ENCODE measurements around the gene TBC1D8. TPM values are rescaled to one million over a fixed set of nuclear protein-coding genes. Genes with fewer than 3 reads are reported as not detected.
A peak's percentile ranks its signal among the peaks of the same experiment; 100 is the strongest.

The TBC1D8 gene
- total and polyA plus RNA-seq, 2 of the 8 experiments (the other 6 are each of a cell fraction or from before 2014, with no cell fraction given), result 20.8 to 21.8 TPM

- TF ChIP-seq CBX8 (IDR thresholded peaks at IDR 0.05; ENCODE audit: borderline replicate concordance, low read depth, low read length), result no peak
- TF ChIP-seq SRF (IDR thresholded peaks at IDR 0.05; ENCODE audit: low read depth, low read length), result no peak
- TF ChIP-seq USF2 (IDR thresholded peaks at IDR 0.05; ENCODE audit: low read length), result no peak
- TF ChIP-seq TAF7 (optimal IDR thresholded peaks at IDR 0.05; ENCODE audit: borderline replicate concordance, low read depth, low read length), result no peak
- TF ChIP-seq BACH1 (IDR thresholded peaks at IDR 0.05; ENCODE audit: low read length), result no peak
- no peak for TF ChIP-seq GABPA (IDR thresholded peaks at IDR 0.05; ENCODE audit: borderline replicate concordance, insufficient read depth, low read length)
- TF ChIP-seq KDM5A (IDR thresholded peaks at IDR 0.05; ENCODE audit: low read length), result no peak
- TF ChIP-seq RBBP5 (IDR thresholded peaks at IDR 0.05; ENCODE audit: borderline replicate concordance, low read depth, low read length), result no peak; the same call in 1 of the 2 replicates
- TF ChIP-seq CHD1 (IDR thresholded peaks at IDR 0.05; ENCODE audit: low read depth, low read length), result no peak
- no peak for TF ChIP-seq JUN (IDR thresholded peaks at IDR 0.05; ENCODE audit: low read depth, low read length)
- TF ChIP-seq RNF2 (IDR thresholded peaks at IDR 0.05; ENCODE audit: borderline replicate concordance, low read depth, low read length, missing control alignments, poor library complexity, severe bottlenecking), result no peak
- peak in 1 of 2 experiments; percentile 17; a peak in 1 of 4 replicates for TF ChIP-seq SIN3A (conservative IDR thresholded peaks at IDR 0.05 in 1 of 2, IDR thresholded peaks at IDR 0.05 in 1 of 2; ENCODE audit: low read depth in 1 of 2, low read length in 2 of 2)
- no peak for TF ChIP-seq TEAD4 (IDR thresholded peaks at IDR 0.05; ENCODE audit: low read depth, low read length)
- no peak for TF ChIP-seq RXRA (IDR thresholded peaks at IDR 0.05; ENCODE audit: insufficient read depth, low read depth, low read length)
- TF ChIP-seq SIX5 (IDR thresholded peaks at IDR 0.05; ENCODE audit: low read depth, low read length), result no peak
- no peak for TF ChIP-seq FOSL1 (IDR thresholded peaks at IDR 0.05; ENCODE audit: insufficient read depth, low read depth, low read length)
- TF ChIP-seq ASH2L (IDR thresholded peaks at IDR 0.05; ENCODE audit: low read length), result peak; percentile 70
- TF ChIP-seq EZH2 (IDR thresholded peaks at IDR 0.05; ENCODE audit: low read depth, low read length, severe bottlenecking), result no peak
- no peak for TF ChIP-seq MAFK (IDR thresholded peaks at IDR 0.05; ENCODE audit: low read depth, low read length)
- peak; percentile 85 for TF ChIP-seq KDM4A (IDR thresholded peaks at IDR 0.05; ENCODE audit: low read depth, low read length, severe bottlenecking)
- no peak for TF ChIP-seq JUND (IDR thresholded peaks at IDR 0.05; ENCODE audit: low read length)
- TF ChIP-seq TAF1 (IDR thresholded peaks at IDR 0.05; ENCODE audit: low read depth, low read length), result no peak
- no peak for TF ChIP-seq RFX5 (IDR thresholded peaks at IDR 0.05; ENCODE audit: borderline replicate concordance, low read depth, low read length)
Measured at GRCh38 chr2:101150306-101151145, 656 bp downstream of the TBC1D8 start (continued).
